Left lung (tissue), 10 donors: ENCODE results near the gene TSKU. TPM values are rescaled to one million over a fixed set of nuclear protein-coding genes. Genes with fewer than 3 reads are reported as not detected.

Experiments
- ATAC-seq: fragments of 200-7000 bp; cut with Tn5 transposase; one replicate; pipeline ENCODE4 v1.9.1; 2020; ENCODE audit warnings: moderate library complexity
- DNase-seq, 4 donors: peaks; one replicate each; pipeline ENCODE4 v3.0.0-alpha.2; 2013 to 2020
- H3K27ac ChIP-seq, 2 donors: fragments of 200-600 bp; sonication (generic) in 1 of 2; one replicate each; pipeline versions ENCODE4 v1.5.0 to v1.8.0; 2020 to 2021
- H3K27me3 ChIP-seq, 2 donors: fragments of 200-600 bp; sonication (generic) in 1 of 2; one replicate each; pipeline versions ENCODE4 v1.5.0 to v1.8.0; 2020 to 2021
- H3K36me3 ChIP-seq, 2 donors: fragments of 200-600 bp; sonication (generic) in 1 of 2; one replicate each; pipeline versions ENCODE4 v1.5.0 to v1.8.0; 2020 to 2021
- H3K4me1 ChIP-seq, 2 donors: fragments of 200-600 bp; one replicate each; pipeline ENCODE4 v1.8.0; 2021
- H3K4me3 ChIP-seq, 2 donors: fragments of 200-600 bp; sonication (generic) in 1 of 2; one replicate each; pipeline versions ENCODE4 v1.5.0 to v1.8.0; 2020 to 2021; ENCODE audit warnings: mild to moderate bottlenecking in 1 of 2
- H3K9me3 ChIP-seq, 2 donors: fragments of 200-600 bp; sonication (generic) in 1 of 2; one replicate each; pipeline versions ENCODE4 v1.5.0 to v1.8.0; 2020 to 2021
- intact Hi-C, 2 donors: fragments of 100-400 bp; cut with DNase I; formaldehyde crosslinking; loops; one replicate each; pipeline versions ENCODE4 v1.11.2 to v1.14.2; 2022
- polyA plus RNA-seq, 6 donors: library from polyadenylated mRNA; unstranded; fragments of 120-200 nt; gene quantifications; one replicate each; pipeline ENCODE4 v1.2.1, GENCODE V29; 2013; ENCODE audit not compliant: insufficient read length in 6 of 6
- total RNA-seq, 2 donors: library from RNA; stranded (reverse); fragmentation: NEBNext Ultra II Directional; extraction: Animal tissue kit (Norgen Biotek cat#: 25700); gene quantifications; one replicate each; pipeline ENCODE4 v1.2.1, GENCODE V29; 2021
- TF ChIP-seq, protein P1 (sequence below), 2 donors: fragments of 200-600 bp; sonication (generic) in 1 of 2; IDR thresholded peaks; one replicate each; pipeline versions ENCODE4 v1.5.0 to v1.8.0; 2021; ENCODE audit warnings: antibody characterized with exemption in 2 of 2
- donor health status: DM: no; HTN: yes; CAD: no.
- donor health status: DM: no; HTN: no; CAD: no.

TSKU gene
- total and polyA plus RNA-seq, 8 donors, result 12.7 to 36.6 (median 28.3) TPM

DNA sequence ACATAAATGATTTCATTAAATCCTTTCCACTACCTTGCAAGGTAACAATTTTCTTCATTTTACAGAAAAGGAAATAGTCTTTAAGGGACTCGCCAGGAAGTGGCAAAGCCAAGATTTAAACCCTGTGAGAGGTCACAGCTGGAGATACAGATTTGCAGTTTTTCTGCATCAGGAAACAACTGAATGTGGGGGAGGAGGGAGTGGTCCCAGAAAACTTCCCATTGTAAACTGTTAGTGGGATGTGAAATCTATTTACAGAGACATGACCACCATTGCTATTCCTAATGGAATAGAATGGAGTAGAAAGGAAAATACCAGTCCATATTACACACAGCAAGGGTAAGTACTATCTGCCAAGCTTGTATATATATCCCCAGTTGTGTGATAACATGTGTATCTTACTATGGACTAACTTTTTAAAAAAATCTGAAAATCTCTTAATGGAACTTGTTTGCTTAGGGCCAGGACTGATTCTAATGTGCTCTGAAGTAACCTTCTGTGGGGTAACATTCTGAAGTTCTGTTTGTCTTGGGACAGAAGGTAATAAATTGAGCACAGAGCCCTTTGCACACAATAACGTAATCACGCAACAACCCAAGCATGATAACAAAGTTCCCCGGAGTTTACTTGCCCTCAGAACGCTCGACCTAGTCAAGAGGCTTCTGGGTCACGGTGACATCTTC, 10.9 kb upstream of the TSKU start:
- Histone ChIP-seq H3K27ac (no peak overlapping the region), H3K36me3 (no peaks in the 10 kb centered on the region), H3K4me1 (peaks cover 19 to 39% of the 10 kb centered on the region in 2 donors), H3K4me3 (no peak overlapping the region), H3K27me3 (no peaks in the 10 kb centered on the region), H3K9me3 (peaks cover 3 to 21% of the 10 kb centered on the region in 2 donors)
- ATAC-seq, result no peak
- TF ChIP-seq, protein P1, sequence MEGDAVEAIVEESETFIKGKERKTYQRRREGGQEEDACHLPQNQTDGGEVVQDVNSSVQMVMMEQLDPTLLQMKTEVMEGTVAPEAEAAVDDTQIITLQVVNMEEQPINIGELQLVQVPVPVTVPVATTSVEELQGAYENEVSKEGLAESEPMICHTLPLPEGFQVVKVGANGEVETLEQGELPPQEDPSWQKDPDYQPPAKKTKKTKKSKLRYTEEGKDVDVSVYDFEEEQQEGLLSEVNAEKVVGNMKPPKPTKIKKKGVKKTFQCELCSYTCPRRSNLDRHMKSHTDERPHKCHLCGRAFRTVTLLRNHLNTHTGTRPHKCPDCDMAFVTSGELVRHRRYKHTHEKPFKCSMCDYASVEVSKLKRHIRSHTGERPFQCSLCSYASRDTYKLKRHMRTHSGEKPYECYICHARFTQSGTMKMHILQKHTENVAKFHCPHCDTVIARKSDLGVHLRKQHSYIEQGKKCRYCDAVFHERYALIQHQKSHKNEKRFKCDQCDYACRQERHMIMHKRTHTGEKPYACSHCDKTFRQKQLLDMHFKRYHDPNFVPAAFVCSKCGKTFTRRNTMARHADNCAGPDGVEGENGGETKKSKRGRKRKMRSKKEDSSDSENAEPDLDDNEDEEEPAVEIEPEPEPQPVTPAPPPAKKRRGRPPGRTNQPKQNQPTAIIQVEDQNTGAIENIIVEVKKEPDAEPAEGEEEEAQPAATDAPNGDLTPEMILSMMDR (IDR thresholded peaks at IDR 0.05), result no peak
- no peak for DNase-seq
- intact Hi-C loops, result no loop called here

DNA sequence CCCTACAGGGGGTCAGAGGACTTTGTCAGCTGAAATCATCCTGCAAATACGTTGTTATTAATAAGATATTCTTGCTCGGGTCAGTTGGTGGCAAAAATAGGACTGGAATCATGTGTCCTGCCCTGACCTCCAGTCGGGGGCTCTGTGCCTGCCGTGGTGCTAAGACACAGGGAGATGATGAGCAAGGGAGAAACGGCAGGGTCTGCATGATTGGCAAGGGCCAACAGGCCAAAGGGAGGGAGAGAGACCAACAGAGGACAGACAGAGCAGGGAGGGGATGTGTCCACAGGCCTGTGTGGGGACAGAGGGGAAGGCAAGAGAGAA, 10.4 kb upstream of the TSKU start:
- ATAC-seq, result no peak
- H3K36me3 ChIP-seq, result no peaks in the 10 kb centered on the region
- DNase-seq, result no peak
- intact Hi-C loops, result no loop called here
- H3K4me3 ChIP-seq, result no peak overlapping the region
- H3K27me3 ChIP-seq, result no peaks in the 10 kb centered on the region
- H3K9me3 ChIP-seq, result peaks cover 3 to 23% of the 10 kb centered on the region in 2 donors
- TF ChIP-seq, protein P1 (IDR thresholded peaks at IDR 0.05), result no peak
- peaks cover 17 to 34% of the 10 kb centered on the region in 2 donors for H3K4me1 ChIP-seq
- no peak overlapping the region for H3K27ac ChIP-seq

DNA sequence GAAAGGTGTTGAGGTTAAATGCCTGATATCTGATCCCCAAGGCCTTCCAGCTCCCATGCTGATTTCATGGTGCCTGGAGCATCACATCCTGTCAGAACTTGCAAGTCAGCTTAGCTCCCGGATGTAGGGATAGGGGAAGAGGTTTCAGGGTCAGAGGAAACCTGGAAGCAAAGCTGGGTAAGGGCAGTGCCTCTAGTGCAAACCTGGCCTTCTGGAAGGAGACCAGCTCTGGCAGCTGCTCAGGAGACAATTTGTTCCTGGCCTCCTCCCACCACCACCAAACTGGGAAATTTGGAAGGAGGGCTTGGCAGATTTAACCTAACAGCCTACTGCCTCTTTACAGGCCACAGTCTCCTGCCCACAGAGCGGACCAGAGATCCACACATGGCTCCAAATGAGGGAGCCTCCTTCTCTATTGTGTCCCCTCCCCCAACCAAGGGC, 9.2 kb upstream of the TSKU start:
- DNase-seq (no peak), ATAC-seq (no peak)
- H3K36me3 ChIP-seq, result no peaks in the 10 kb centered on the region
- H3K27me3 ChIP-seq, result no peaks in the 10 kb centered on the region
- peaks cover 3 to 23% of the 10 kb centered on the region in 2 donors for H3K9me3 ChIP-seq
- H3K27ac ChIP-seq, result no peak overlapping the region
- H3K4me1 ChIP-seq, result peaks cover 9 to 22% of the 10 kb centered on the region in 2 donors
- H3K4me3 ChIP-seq, result no peak overlapping the region
- TF ChIP-seq, protein P1 (IDR thresholded peaks at IDR 0.05), result no peak
- intact Hi-C loops, result no loop called here

DNA sequence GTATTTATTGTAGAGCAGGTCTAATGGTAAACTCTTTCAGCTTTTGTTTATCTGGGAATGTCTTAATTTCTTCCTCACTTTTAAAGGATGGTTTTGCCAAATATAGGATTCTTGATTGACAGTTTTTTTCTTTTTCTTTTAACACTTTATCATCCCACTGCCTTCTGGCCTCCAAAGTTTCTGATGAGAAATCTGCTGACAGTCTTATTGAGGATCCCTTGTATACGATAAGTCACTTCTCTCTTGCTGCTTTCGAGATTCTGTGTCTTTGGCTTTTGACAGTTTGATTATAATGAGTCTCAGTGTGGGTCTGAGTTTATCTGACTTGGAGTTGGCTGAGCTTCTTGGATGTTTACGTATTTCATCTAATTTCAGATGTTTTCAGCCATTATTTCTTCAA, 6.7 kb upstream of the TSKU start:
- no peak for ATAC-seq
- Histone ChIP-seq H3K4me1 (no peaks in the 10 kb centered on the region), H3K27ac (no peak overlapping the region), H3K36me3 (no peaks in the 10 kb centered on the region), H3K27me3 (peaks cover 0 to under 1% of the 10 kb centered on the region in 2 donors), H3K9me3 (peaks cover 3 to 23% of the 10 kb centered on the region in 2 donors), H3K4me3 (no peak overlapping the region)
- DNase-seq, result no peak
- intact Hi-C loops, result no loop called here
- TF ChIP-seq, protein P1 (IDR thresholded peaks at IDR 0.05), result no peak

DNA sequence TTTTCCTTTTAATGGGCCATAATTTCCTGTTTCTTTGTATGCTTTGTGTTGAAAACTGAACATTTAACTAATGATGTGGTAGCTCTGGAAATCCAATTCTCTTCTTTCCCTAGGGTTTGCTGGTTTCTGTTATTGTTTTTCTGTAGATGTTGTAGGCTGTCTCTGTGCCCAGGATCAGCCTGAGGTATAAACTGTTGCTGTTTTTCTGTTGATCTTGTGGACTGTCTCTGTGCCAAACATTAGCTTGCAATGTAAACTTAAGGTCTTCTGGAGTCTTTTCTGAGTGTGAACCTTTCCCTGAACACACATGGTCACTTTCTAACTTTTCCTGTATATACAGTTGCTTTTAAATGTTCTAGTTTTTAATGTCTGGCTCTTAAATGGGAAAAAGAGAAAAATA, 5.9 kb upstream of the TSKU start:
- no peak overlapping the region for H3K27ac ChIP-seq
- peak in 1 of 4 donors; percentile 32 for DNase-seq

More for the DNA sequence above, 5.9 kb upstream of the TSKU start:
- intact Hi-C loops, result no loop called here
- no peak for ATAC-seq
- H3K4me1 ChIP-seq, result peaks cover 0 to 3% of the 10 kb centered on the region in 2 donors
- H3K9me3 ChIP-seq, result peaks cover 3 to 23% of the 10 kb centered on the region in 2 donors
- no peak overlapping the region for H3K4me3 ChIP-seq
- TF ChIP-seq, protein P1 (IDR thresholded peaks at IDR 0.05), result no peak
- peaks cover 0 to 9% of the 10 kb centered on the region in 2 donors for H3K27me3 ChIP-seq
- no peaks in the 10 kb centered on the region for H3K36me3 ChIP-seq
